Cardiac septum (tissue), 1 donor: ENCODE data around the gene SLC17A8. TPM values are rescaled to one million over a fixed set of nuclear protein-coding genes. Genes with fewer than 3 reads are reported as not detected.

Experiments used
- DNase-seq: peaks from one replicate; pipeline ENCODE4 v3.0.0-alpha.2; 2020; ENCODE audit warnings: low spot score
- intact Hi-C: fragments of 100-400 bp; cut with DNase I; formaldehyde crosslinking; loops from one replicate; pipeline ENCODE4 v1.14.0; 2022
- total RNA-seq: library from RNA; stranded (reverse); fragmentation: NEBNext Ultra II Directional; extraction: Animal tissue kit (Norgen Biotek cat#: 25700); gene quantifications from one replicate; pipeline ENCODE4 v1.2.1, GENCODE V29; 2021
- donor health status: DM: no; HTN: no; CAD: no.

SLC17A8 gene
- total RNA-seq, 1 donor from 2014 or later, result not detected

GRCh38 chr12:100460702-100461101 is 103.8 kb downstream of the SLC17A8 start:
- DNase-seq, result no peak
- intact Hi-C loops, result no loop called here

- no peak for DNase-seq
- intact Hi-C loops, result no loop called here
Observed at GRCh38 chr12:100461330-100461973, 104.6 kb downstream of the SLC17A8 start.

GRCh38 chr12:100463661-100464060 is 106.8 kb downstream of the SLC17A8 start:
- intact Hi-C loops, result no loop called here
- no peak for DNase-seq

- no peak for DNase-seq
- intact Hi-C loops, result no loop called here
Observed at GRCh38 chr12:100464529-100464928, 107.7 kb downstream of the SLC17A8 start.

GRCh38 chr12:100468126-100468525 is 111.3 kb downstream of the SLC17A8 start:
- DNase-seq, result no peak
- intact Hi-C loops, result no loop called here

Other genes starting within 250 kb of the SLC17A8 start
- gene BLTP3B, start 214.2 kb upstream of the SLC17A8 start, total RNA-seq, result 20.2 TPM
- 18.6 TPM for gene ACTR6, start 156.3 kb upstream of the SLC17A8 start, total RNA-seq
- 0.62 TPM for gene DEPDC4, start 90.0 kb upstream of the SLC17A8 start, total RNA-seq
- gene SCYL2, start 89.9 kb upstream of the SLC17A8 start, total RNA-seq, result 39.3 TPM
- not detected for gene NR1H4, start 116.8 kb downstream of the SLC17A8 start, total RNA-seq
- 2.8 TPM for gene GAS2L3, start 216.6 kb downstream of the SLC17A8 start, total RNA-seq